GM03348 (cell line): ENCODE results near the gene GTF2F2.
"Not testable (repeated sequence)": the region's sequence is repeated elsewhere in the genome, so short reads cannot be mapped to it uniquely, and the experiment has no call there.

Experiments
- DNase-seq: peaks from one replicate; pipeline ENCODE4 v3.0.0; 2012; ENCODE audit warnings: low spot score

Gene GTF2F2

GRCh38 chr13:45218689-45219088 lies 98.4 kb downstream of the GTF2F2 start:
- no peak for DNase-seq

GRCh38 chr13:45219123-45219891 lies 99.0 kb downstream of the GTF2F2 start:
- DNase-seq = no peak

GRCh38 chr13:45219938-45220375 lies 99.6 kb downstream of the GTF2F2 start:
- peak; percentile 54 for DNase-seq

- no peak for DNase-seq
These were observed 100.1 kb downstream of the GTF2F2 start for GRCh38 chr13:45220403-45220802.

GRCh38 chr13:45222516-45222915 lies 102.2 kb downstream of the GTF2F2 start:
- DNase-seq = no peak

- no peak for DNase-seq
These were observed 102.6 kb downstream of the GTF2F2 start for GRCh38 chr13:45222919-45223318.

- DNase-seq = peak; percentile 46
These were observed 103.9 kb downstream of the GTF2F2 start for GRCh38 chr13:45224176-45224575.

- no peak for DNase-seq
These were observed 105.1 kb downstream of the GTF2F2 start for GRCh38 chr13:45225370-45225769.

- no peak for DNase-seq
These were observed 105.7 kb downstream of the GTF2F2 start for GRCh38 chr13:45226024-45226423.

- DNase-seq = no peak
These were observed 107.7 kb downstream of the GTF2F2 start for GRCh38 chr13:45228002-45228401.

GRCh38 chr13:45229172-45229571 lies 108.9 kb downstream of the GTF2F2 start:
- DNase-seq = no peak

GRCh38 chr13:45231305-45231704 lies 111.0 kb downstream of the GTF2F2 start:
- no peak for DNase-seq

- no peak for DNase-seq
These were observed 111.4 kb downstream of the GTF2F2 start for GRCh38 chr13:45231722-45232121.

GRCh38 chr13:45232591-45232990 lies 112.3 kb downstream of the GTF2F2 start:
- DNase-seq = no peak

GRCh38 chr13:45238945-45239795 lies 118.9 kb downstream of the GTF2F2 start:
- DNase-seq = peak; percentile 68

GRCh38 chr13:45240143-45240542 lies 119.8 kb downstream of the GTF2F2 start:
- DNase-seq = no peak

GRCh38 chr13:45242070-45242469 lies 121.8 kb downstream of the GTF2F2 start:
- peak; percentile 62 for DNase-seq

- no peak for DNase-seq
These were observed 122.2 kb downstream of the GTF2F2 start for GRCh38 chr13:45242524-45242923.

GRCh38 chr13:45243077-45243476 lies 122.8 kb downstream of the GTF2F2 start:
- DNase-seq = no peak

GRCh38 chr13:45244736-45245135 lies 124.4 kb downstream of the GTF2F2 start:
- not testable (repeated sequence) for DNase-seq

GRCh38 chr13:45249662-45250061 lies 129.4 kb downstream of the GTF2F2 start:
- no peak for DNase-seq

- no peak for DNase-seq
These were observed 134.1 kb downstream of the GTF2F2 start for GRCh38 chr13:45254396-45254795.
